RPMI7951 (cell line): ENCODE data around the gene ABHD4. TPM values are rescaled to one million over a fixed set of nuclear protein-coding genes. Genes with fewer than 3 reads are reported as not detected.
"Not testable (repeated sequence)": the region's sequence is repeated elsewhere in the genome, so short reads cannot be mapped to it uniquely, and the experiment has no call there.

Source experiments
- DNase-seq: peaks from one replicate; pipeline ENCODE4 v3.0.0-alpha.2; 2012; ENCODE audit warnings: low read depth
- total RNA-seq: library from RNA; depleted of rRNA; stranded (reverse); fragments of >200 nt; shearing (Covaris generic); gene quantifications from 2 replicates; pipeline ENCODE4 v1.2.3, GENCODE V29; 2014; rRNA removed

ABHD4 gene
- 15.5 and 16.1 TPM in 2 replicates for total RNA-seq

GRCh38 chr14:22598099-22598895, at the start of gene ABHD4:
Gene ABHD4, plus strand, starts transcription at chr14:22598300. Its CDS starts 7 bp downstream, at chr14:22598307.
- DNase-seq, result peak; percentile 58

- no peak for DNase-seq
Observed at GRCh38 chr14:22549324-22549962, 48.7 kb upstream of the ABHD4 start.

GRCh38 chr14:22549981-22550673, 48.0 kb upstream of the ABHD4 start:
- peak; percentile 95 for DNase-seq

- DNase-seq, result no peak
Observed at GRCh38 chr14:22551605-22551997, 46.5 kb upstream of the ABHD4 start.

- no peak for DNase-seq
Observed at GRCh38 chr14:22552001-22552826, 45.9 kb upstream of the ABHD4 start.

GRCh38 chr14:22552827-22553076, 45.3 kb upstream of the ABHD4 start:
- no peak for DNase-seq

- DNase-seq, result no peak
Observed at GRCh38 chr14:22553445-22553844, 44.7 kb upstream of the ABHD4 start.

- DNase-seq, result not testable (repeated sequence)
Observed at GRCh38 chr14:22553861-22554497, 44.1 kb upstream of the ABHD4 start.

- no peak for DNase-seq
Observed at GRCh38 chr14:22554498-22555383, 43.4 kb upstream of the ABHD4 start.

GRCh38 chr14:22555384-22556011, 42.6 kb upstream of the ABHD4 start:
- peak; percentile 74 for DNase-seq

- DNase-seq, result peak; percentile 99
Observed at GRCh38 chr14:22556021-22556989, 41.8 kb upstream of the ABHD4 start.

GRCh38 chr14:22556990-22557623, 41.0 kb upstream of the ABHD4 start:
- DNase-seq, result peak; percentile 77

GRCh38 chr14:22557846-22558220, 40.3 kb upstream of the ABHD4 start:
- DNase-seq, result no peak

- DNase-seq, result no peak
Observed at GRCh38 chr14:22558221-22558913, 39.7 kb upstream of the ABHD4 start.

- no peak for DNase-seq
Observed at GRCh38 chr14:22559041-22559440, 39.1 kb upstream of the ABHD4 start.

- no peak for DNase-seq
Observed at GRCh38 chr14:22560662-22561365, 37.3 kb upstream of the ABHD4 start.

- DNase-seq, result no peak
Observed at GRCh38 chr14:22561366-22561660, 36.8 kb upstream of the ABHD4 start.
